ENCODE results near the gene ARHGEF39.
A peak's percentile ranks its signal among the peaks of the same experiment; 100 is the strongest.

DNA sequence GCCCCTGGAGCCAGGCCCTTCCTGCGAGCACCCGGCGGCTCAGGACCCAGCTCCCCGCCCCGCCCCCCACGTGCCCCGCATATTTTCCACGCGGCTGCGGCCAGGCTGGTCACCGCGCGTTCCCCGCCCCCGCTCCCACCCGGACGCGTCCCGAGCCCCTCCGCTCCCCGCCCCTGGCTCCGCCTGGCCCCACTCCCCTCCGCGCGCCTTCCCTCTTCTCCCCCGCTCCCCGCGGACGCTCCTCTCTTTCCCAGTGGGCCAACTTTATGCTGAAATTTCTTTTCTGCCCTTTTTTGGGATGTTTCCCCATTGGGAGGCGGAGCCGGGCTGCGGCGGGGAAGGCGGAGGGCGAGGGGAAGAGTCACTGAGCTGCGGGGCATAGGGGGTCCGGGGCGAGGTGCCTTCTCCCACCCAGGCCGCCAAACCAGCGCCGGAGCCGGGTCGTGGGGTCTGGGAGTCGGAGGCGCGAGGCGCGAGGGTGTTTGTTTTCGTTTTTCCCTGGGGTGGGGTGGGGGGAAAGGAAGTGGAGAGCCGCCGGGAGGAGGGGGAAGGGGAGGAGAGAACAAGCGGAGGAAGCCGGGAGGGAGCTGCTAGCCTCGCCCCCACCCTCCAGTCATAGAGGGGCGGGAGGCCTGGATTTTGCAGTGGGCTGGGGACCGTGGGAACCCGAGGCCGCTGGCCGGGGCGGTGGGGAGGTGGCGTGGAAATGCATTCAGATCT is 25.8 kb upstream of the ARHGEF39 start:
- TF ChIP-seq, protein P1, sequence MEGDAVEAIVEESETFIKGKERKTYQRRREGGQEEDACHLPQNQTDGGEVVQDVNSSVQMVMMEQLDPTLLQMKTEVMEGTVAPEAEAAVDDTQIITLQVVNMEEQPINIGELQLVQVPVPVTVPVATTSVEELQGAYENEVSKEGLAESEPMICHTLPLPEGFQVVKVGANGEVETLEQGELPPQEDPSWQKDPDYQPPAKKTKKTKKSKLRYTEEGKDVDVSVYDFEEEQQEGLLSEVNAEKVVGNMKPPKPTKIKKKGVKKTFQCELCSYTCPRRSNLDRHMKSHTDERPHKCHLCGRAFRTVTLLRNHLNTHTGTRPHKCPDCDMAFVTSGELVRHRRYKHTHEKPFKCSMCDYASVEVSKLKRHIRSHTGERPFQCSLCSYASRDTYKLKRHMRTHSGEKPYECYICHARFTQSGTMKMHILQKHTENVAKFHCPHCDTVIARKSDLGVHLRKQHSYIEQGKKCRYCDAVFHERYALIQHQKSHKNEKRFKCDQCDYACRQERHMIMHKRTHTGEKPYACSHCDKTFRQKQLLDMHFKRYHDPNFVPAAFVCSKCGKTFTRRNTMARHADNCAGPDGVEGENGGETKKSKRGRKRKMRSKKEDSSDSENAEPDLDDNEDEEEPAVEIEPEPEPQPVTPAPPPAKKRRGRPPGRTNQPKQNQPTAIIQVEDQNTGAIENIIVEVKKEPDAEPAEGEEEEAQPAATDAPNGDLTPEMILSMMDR (IDR thresholded peaks at IDR 0.05) = peak in 1 of 4 experiments; percentile 5
- TF ChIP-seq POLR2A (IDR thresholded peaks at IDR 0.05) = peak; percentile 54 to 77
